ENCODE data around the gene PBX4. TPM values are rescaled to one million over a fixed set of nuclear protein-coding genes. Genes with fewer than 3 reads are reported as not detected.

Gene PBX4
- total RNA-seq, 2 donors from 2014 or later: 1.6 to 8.2 TPM

DNA sequence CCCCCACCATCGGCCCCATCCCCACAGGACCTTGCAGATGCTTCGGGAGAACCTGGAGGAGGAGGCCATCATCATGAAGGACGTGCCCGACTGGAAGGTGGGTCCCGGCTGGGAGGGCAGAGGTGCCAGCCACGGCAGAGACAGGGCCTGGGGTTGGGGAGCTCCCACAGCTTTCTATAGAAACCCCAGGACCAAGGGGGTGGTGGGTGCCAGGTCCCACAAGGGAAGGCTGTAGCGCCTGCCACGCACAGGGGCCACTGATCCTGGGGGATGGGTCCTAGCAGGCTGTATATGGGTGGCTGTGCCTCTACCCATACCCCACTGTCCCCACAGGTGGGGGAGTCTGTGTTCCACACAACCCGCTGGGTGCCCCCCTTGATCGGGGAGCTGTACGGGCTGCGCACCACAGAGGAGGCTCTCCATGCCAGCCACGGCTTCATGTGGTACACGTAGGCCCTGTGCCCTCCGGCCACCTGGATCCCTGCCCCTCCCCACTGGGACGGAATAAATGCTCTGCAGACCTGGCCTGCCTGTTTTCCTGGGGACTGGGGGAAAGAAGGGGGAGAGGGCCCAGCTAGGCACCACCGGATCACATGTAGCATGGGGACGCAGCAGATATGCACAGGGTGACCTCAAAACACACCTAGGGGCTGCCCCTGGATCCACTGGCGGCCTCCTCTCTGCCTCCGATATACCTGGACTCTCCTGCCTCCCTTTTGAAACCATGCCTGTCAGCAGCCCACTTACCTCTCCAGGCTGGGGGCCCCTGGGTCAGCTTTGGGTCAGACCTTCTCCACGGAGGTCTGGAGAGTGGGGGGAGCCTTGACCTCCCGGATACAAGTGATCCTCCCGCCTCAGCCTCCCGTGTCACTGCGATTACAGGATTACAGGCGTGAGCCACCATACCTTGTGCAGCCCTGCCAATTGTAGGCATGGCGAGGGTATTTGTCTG lies 90.5 kb downstream of the PBX4 start:
- Histone ChIP-seq H3K27me3 (no peaks in the 10 kb centered on the region), H3K36me3 (replicated peaks in 1 of 2; ENCODE audit: insufficient read depth in 1 of 2, low read depth in 2 of 2) (peaks cover 0 to 3% of the 10 kb centered on the region in 2 donors), H3K4me1 (peaks cover 8% of the 10 kb centered on the region), H3K9me3 (no peaks in the 10 kb centered on the region), H3K27ac (no peak overlapping the region), H3K4me3 (no peak overlapping the region)
- ATAC-seq (no peak), DNase-seq (no peak)
- 93 to 94% methylated on average over 9 to 26 of the region's 27 CpGs for WGBS, 2 donors
- intact Hi-C loops (cut with DNase I): loop anchor here (5.0 kb wide), 1 partner anchor 119 kb away; no protein-coding TSS in a partner anchor
- TF ChIP-seq POLR2A (IDR thresholded peaks at IDR 0.05) (no peak), CTCF (IDR thresholded peaks at IDR 0.05) (no peak)

- intact Hi-C loops (cut with DNase I): loop anchor here (5.0 kb wide), 1 partner anchor 120 kb away; no protein-coding TSS in a partner anchor
Observed at GRCh38 chr19:19527371-19527656, 91.2 kb downstream of the PBX4 start.

GRCh38 chr19:19526581-19527370 lies 91.7 kb downstream of the PBX4 start:
- 87% methylated on average over 15 to 28 of the region's 28 CpGs for WGBS, 2 donors
- intact Hi-C loops (cut with DNase I): loop anchor here (5.0 kb wide), 1 partner anchor 121 kb away; no protein-coding TSS in a partner anchor
- TF ChIP-seq CTCF (IDR thresholded peaks at IDR 0.05): no peak
- TF ChIP-seq POLR2A (IDR thresholded peaks at IDR 0.05): no peak
- Histone ChIP-seq H3K4me3 (no peak overlapping the region), H3K27me3 (no peaks in the 10 kb centered on the region), H3K9me3 (no peaks in the 10 kb centered on the region), H3K27ac (no peak overlapping the region), H3K36me3 (replicated peaks in 1 of 2; ENCODE audit: insufficient read depth in 1 of 2, low read depth in 2 of 2) (peaks cover 0 to 3% of the 10 kb centered on the region in 2 donors), H3K4me1 (no peaks in the 10 kb centered on the region)
- DNase-seq (no peak), ATAC-seq (no peak)

More at GRCh38 chr19:19527371-19527656, 91.2 kb downstream of the PBX4 start:
- DNase-seq (no peak), ATAC-seq (no peak)
- Histone ChIP-seq H3K36me3 (replicated peaks in 1 of 2; ENCODE audit: insufficient read depth in 1 of 2, low read depth in 2 of 2) (peaks cover 0 to 3% of the 10 kb centered on the region in 2 donors), H3K27ac (no peak overlapping the region), H3K4me3 (no peak overlapping the region), H3K9me3 (no peaks in the 10 kb centered on the region), H3K4me1 (peaks cover 5% of the 10 kb centered on the region), H3K27me3 (no peaks in the 10 kb centered on the region)
- 87 to 100% methylated on average over 5 to 9 of the region's 9 CpGs for WGBS, 2 donors
- TF ChIP-seq POLR2A (IDR thresholded peaks at IDR 0.05): no peak
- no peak for TF ChIP-seq CTCF (IDR thresholded peaks at IDR 0.05)

- Histone ChIP-seq H3K4me3 (no peak overlapping the region), H3K27me3 (no peaks in the 10 kb centered on the region), H3K27ac (no peak overlapping the region), H3K4me1 (no peaks in the 10 kb centered on the region), H3K9me3 (no peaks in the 10 kb centered on the region), H3K36me3 (replicated peaks in 1 of 2; ENCODE audit: insufficient read depth in 1 of 2, low read depth in 2 of 2) (peaks cover 0 to 3% of the 10 kb centered on the region in 2 donors)
- no peak for TF ChIP-seq POLR2A (IDR thresholded peaks at IDR 0.05)
- TF ChIP-seq CTCF (IDR thresholded peaks at IDR 0.05): no peak
- WGBS, 2 donors: 70 to 87% methylated on average over 2 to 20 of the region's 23 CpGs
- DNase-seq: no peak
- ATAC-seq: no peak
- intact Hi-C loops (cut with DNase I): loop anchor here (5.0 kb wide), 1 partner anchor 122 kb away; no protein-coding TSS in a partner anchor
Observed at GRCh38 chr19:19525611-19526380, 92.7 kb downstream of the PBX4 start.
